HCT116 (cell line): Measurements from ENCODE around the gene PIK3C3. TPM values are rescaled to one million over a fixed set of nuclear protein-coding genes. Genes with fewer than 3 reads are reported as not detected.

Experiments
- ATAC-seq: fragments of 200-7000 bp; cut with Tn5 transposase; 2 replicates; pipeline ENCODE4 v1.9.1; 2020; ENCODE audit warnings: mild to moderate bottlenecking, moderate library complexity
- Bru-seq: library from RNA; stranded (reverse); fragments of 400-500 nt; gene quantifications from one replicate; lab custom pipeline; 2021; lab: Mats Ljungman, UMichigan
- BruChase-seq, 2 experiments: library from RNA; stranded (reverse); fragments of 400-500 nt; gene quantifications; one replicate each; lab custom pipeline; 2021; lab: Mats Ljungman, UMichigan
- BruUV-seq: library from RNA; stranded (reverse); fragments of 400-500 nt; replicated peaks from 2 replicates; lab custom pipeline; 2021; lab: Mats Ljungman, UMichigan
- CTCF ChIA-PET: fragments of 300-600 bp; sonication (Branson Sonifier 250); formaldehyde crosslinking; loops from one replicate; lab custom pipeline; 2021; ENCODE audit warnings: antibody characterized with exemption; lab: Charles Lee
- POLR2A ChIA-PET: fragments of 300-600, 350-600 bp; sonication (Branson Sonifier 250); formaldehyde crosslinking; loops from one replicate; lab custom pipeline; 2021; ENCODE audit warnings: antibody characterized with exemption; lab: Charles Lee
- RAD21 ChIA-PET, 2 experiments: fragments of 300-600 bp; sonication (Branson Sonifier 250); formaldehyde crosslinking; loops; one replicate each; lab custom pipeline; 2023; ENCODE audit warnings: low total read pairs in 2 of 2; ENCODE audit not compliant: uncharacterized antibody in 2 of 2, unreplicated experiment in 2 of 2, low non-redundant PET in 1 of 2; lab: Charles Lee
- DNase-seq: peaks from one replicate; pipeline ENCODE4 v3.0.0-alpha.2; 2010; ENCODE audit warnings: low read depth, low spot score
- H2AFZ ChIP-seq: fragments of 200-600 bp; shearing (Covaris generic), sonication (generic); 2 replicates; pipeline ENCODE4 v1.6.1; 2017; ENCODE audit warnings: low read depth, mixed run types, mixed read lengths, antibody characterized with exemption, low read length; ENCODE audit not compliant: poor library complexity, severe bottlenecking
- H3K27ac ChIP-seq: 2 replicates; pipeline ENCODE4 v1.5.1; 2012; ENCODE audit warnings: low read depth, low read length
- H3K27me3 ChIP-seq: fragments of 200-600 bp; sonication (generic); 2 replicates; pipeline ENCODE4 v1.6.1; 2016; ENCODE audit warnings: mixed run types, low read length, mixed read lengths; ENCODE audit not compliant: insufficient read depth
- H3K36me3 ChIP-seq, 2 experiments: fragments of 200-500 bp in 1 of 2; fragments of 200-600 bp in 1 of 2; sonication (Bioruptor generic) in 1 of 2; sonication (generic) in 1 of 2; 2 replicates each; pipeline versions ENCODE4 v1.5.1 to v1.6.1; 2014 to 2016; ENCODE audit warnings: low read length in 2 of 2, inconsistent platforms in 1 of 2, mixed read lengths in 1 of 2, mixed run types in 1 of 2; ENCODE audit not compliant: insufficient read depth in 2 of 2, control insufficient read depth in 1 of 2
- H3K4me1 ChIP-seq, 2 experiments: fragments of 200-600 bp in 1 of 2; sonication (generic) in 1 of 2; 2 replicates each; pipeline versions ENCODE4 v1.5.1 to v1.6.1; 2012 to 2017; ENCODE audit warnings: low read length in 2 of 2, inconsistent platforms in 1 of 2, mild to moderate bottlenecking in 1 of 2, mixed read lengths in 1 of 2, mixed run types in 1 of 2, moderate library complexity in 1 of 2; ENCODE audit not compliant: insufficient read depth in 2 of 2, control insufficient read depth in 1 of 2
- H3K4me2 ChIP-seq: fragments of 200-600 bp; sonication (generic); 2 replicates; pipeline ENCODE4 v1.6.1; 2017; ENCODE audit warnings: mixed run types, low read length, mixed read lengths
- H3K4me3 ChIP-seq, 2 experiments: fragments of 200-600 bp in 1 of 2; sonication (generic) in 1 of 2; replicated peaks in 1 of 2; 2 replicates each; pipeline ENCODE4 v1.5.1; 2011 to 2016; ENCODE audit warnings: low read length in 2 of 2, control low read depth in 1 of 2, low read depth in 1 of 2, mild to moderate bottlenecking in 1 of 2, mixed read lengths in 1 of 2, mixed run types in 1 of 2
- H3K79me2 ChIP-seq: fragments of 200-600 bp; sonication (generic); 2 replicates; pipeline ENCODE4 v1.6.1; 2017; ENCODE audit warnings: mild to moderate bottlenecking, mixed run types, low read length, moderate library complexity, mixed read lengths; ENCODE audit not compliant: insufficient read depth
- H3K9ac ChIP-seq: fragments of 200-600 bp; sonication (generic); 2 replicates; pipeline ENCODE4 v1.6.1; 2016; ENCODE audit warnings: low read length, mixed read lengths
- H3K9me2 ChIP-seq: fragments of 200-600 bp; sonication (generic), shearing (Covaris generic); 2 replicates; pipeline ENCODE4 v1.6.1; 2017; ENCODE audit warnings: mixed run types, mild to moderate bottlenecking, moderate library complexity; ENCODE audit not compliant: insufficient read depth
- H3K9me3 ChIP-seq, 2 experiments: fragments of 200-500 bp in 1 of 2; fragments of 200-600 bp in 1 of 2; sonication (Bioruptor generic) in 1 of 2; sonication (generic) in 1 of 2; 2 replicates each; pipeline ENCODE4 v1.6.1; 2014 to 2017; ENCODE audit warnings: low read length in 2 of 2, mixed read lengths in 2 of 2, inconsistent platforms in 1 of 2, low read depth in 1 of 2, mild to moderate bottlenecking in 1 of 2, mixed run types in 1 of 2, moderate library complexity in 1 of 2; ENCODE audit not compliant: control insufficient read depth in 1 of 2, insufficient read depth in 1 of 2
- H4K20me1 ChIP-seq: fragments of 200-600 bp; sonication (generic), shearing (Covaris generic); 2 replicates; pipeline ENCODE4 v1.6.1; 2017; ENCODE audit warnings: mixed run types, mild to moderate bottlenecking, moderate library complexity; ENCODE audit not compliant: insufficient read depth
- CEBPB ChIP-seq: IDR thresholded peaks from 2 replicates; pipeline ENCODE4 v1.6.1; 2012; ENCODE audit warnings: low read depth
- CTCF ChIP-seq, 3 experiments: fragments of 200-600 bp in 1 of 3; sonication (generic) in 1 of 3; IDR thresholded peaks in 2 of 3; conservative IDR thresholded peaks in 1 of 3; 2 replicates each; pipeline ENCODE4 v1.5.1; 2012 to 2017; ENCODE audit warnings: low read depth in 2 of 3, low read length in 2 of 3, antibody characterized with exemption in 1 of 3, borderline replicate concordance in 1 of 3, control low read depth in 1 of 3, mild to moderate bottlenecking in 1 of 3, mixed read lengths in 1 of 3, mixed run types in 1 of 3, moderate library complexity in 1 of 3; ENCODE audit not compliant: insufficient read depth in 1 of 3
- EGR1 ChIP-seq: IDR thresholded peaks from 2 replicates; pipeline ENCODE4 v1.6.1; 2012; ENCODE audit warnings: low read depth
- ELF1 ChIP-seq: IDR thresholded peaks from 2 replicates; pipeline ENCODE4 v1.6.1; 2012; ENCODE audit warnings: low read depth, borderline replicate concordance
- EZH2 ChIP-seq: fragments of 200-600 bp; sonication (generic); IDR thresholded peaks from 2 replicates; pipeline ENCODE4 v1.6.1; 2017; ENCODE audit warnings: antibody characterized with exemption, mixed run types
- EZH2phosphoT487 ChIP-seq: fragments of 200-600 bp; IDR thresholded peaks from 2 replicates; pipeline ENCODE4 v1.6.1; 2018; ENCODE audit warnings: antibody characterized with exemption, borderline replicate concordance
- JUND ChIP-seq: IDR thresholded peaks from 2 replicates; pipeline ENCODE4 v1.6.1; 2012
- MAX ChIP-seq: IDR thresholded peaks from 2 replicates; pipeline ENCODE4 v1.6.1; 2012
- POLR2A ChIP-seq: IDR thresholded peaks from 2 replicates; pipeline ENCODE4 v1.7.0; 2011; ENCODE audit warnings: borderline replicate concordance; ENCODE audit not compliant: insufficient read depth, insufficient read length; ENCODE audit errors: extremely low read depth
- POLR2AphosphoS5 ChIP-seq: IDR thresholded peaks from 2 replicates; pipeline ENCODE4 v1.6.1; 2011; ENCODE audit warnings: mild to moderate bottlenecking, low read depth, low read length, moderate library complexity
- RAD21 ChIP-seq: IDR thresholded peaks from 2 replicates; pipeline ENCODE4 v1.6.1; 2012; ENCODE audit warnings: low read depth, mild to moderate bottlenecking
- SIN3A ChIP-seq: IDR thresholded peaks from 2 replicates; pipeline ENCODE4 v1.6.1; 2012; ENCODE audit warnings: low read depth
- SP1 ChIP-seq: IDR thresholded peaks from 2 replicates; pipeline ENCODE4 v1.6.1; 2012; ENCODE audit warnings: low read depth
- SRF ChIP-seq: IDR thresholded peaks from 2 replicates; pipeline ENCODE4 v1.6.1; 2012; ENCODE audit warnings: low read depth
- TCF7L2 ChIP-seq: IDR thresholded peaks from 2 replicates; pipeline ENCODE4 v1.7.0; 2011; ENCODE audit warnings: borderline replicate concordance, inconsistent platforms; ENCODE audit not compliant: insufficient read depth, insufficient read length; ENCODE audit errors: extremely low read depth
- YY1 ChIP-seq: IDR thresholded peaks from 2 replicates; pipeline ENCODE4 v1.6.1; 2011; ENCODE audit warnings: low read length, low read depth, moderate library complexity, mild to moderate bottlenecking; ENCODE audit not compliant: insufficient replicate concordance; ENCODE audit errors: extremely low read depth
- ZFX ChIP-seq: fragments of 450-650 bp; IDR thresholded peaks from 2 replicates; pipeline ENCODE4 v1.6.1; 2017
- ZNF274 ChIP-seq: fragments of 200-500 bp; sonication (Bioruptor generic); IDR thresholded peaks from 2 replicates; pipeline ENCODE4 v1.6.1; 2014; ENCODE audit warnings: mild to moderate bottlenecking, low read depth, low read length, inconsistent platforms
- intact Hi-C: fragments of 100-400 bp; cut with micrococcal nuclease; formaldehyde crosslinking; loops from 2 replicates; pipeline ENCODE4 v1.10.0; 2022
- long read RNA-seq: library from polyadenylated mRNA; unstranded; transcript quantifications from one replicate; pipeline ENCODE4 v2.0.0, GENCODE V29; 2021; ENCODE audit not compliant: unreplicated experiment
- polyA plus RNA-seq: library from polyadenylated mRNA; unstranded; fragments of >200 nt; gene quantifications from 2 replicates; pipeline ENCODE4 v1.2.1, GENCODE V29; 2012; ENCODE audit warnings: missing spikeins
- total RNA-seq: library from RNA; stranded (reverse); gene quantifications from one replicate; pipeline ENCODE4 v1.2.1, GENCODE V29; 2021; ENCODE audit not compliant: unreplicated experiment
- TF ChIP-seq, protein P1 (sequence below): IDR thresholded peaks from 2 replicates; pipeline ENCODE4 v1.6.1; 2012; ENCODE audit warnings: low read depth
- TF ChIP-seq, protein P2 (sequence below): IDR thresholded peaks from 2 replicates; pipeline ENCODE4 v1.6.1; 2012

PIK3C3 gene
- total RNA-seq: 40.4 TPM
- 17.2 and 23.1 TPM in 2 replicates for polyA plus RNA-seq
- Bru-seq, nascent RNA: percentile 83 among the genes with signal in this experiment
- percentile 71 among the genes with signal in this experiment for BruChase-seq, experiment 1, labeled RNA remaining after a 6-hour chase
- percentile 71 among the genes with signal in this experiment for BruChase-seq, experiment 2, labeled RNA remaining after a 2-hour chase
- long read RNA-seq, full-length matches to known transcripts: 27 of 41 reads
- long read RNA-seq, partial matches to known transcripts: 8 of 41 reads
- long read RNA-seq, other reads (novel, unspliced or antisense): 6 of 41 reads

DNA sequence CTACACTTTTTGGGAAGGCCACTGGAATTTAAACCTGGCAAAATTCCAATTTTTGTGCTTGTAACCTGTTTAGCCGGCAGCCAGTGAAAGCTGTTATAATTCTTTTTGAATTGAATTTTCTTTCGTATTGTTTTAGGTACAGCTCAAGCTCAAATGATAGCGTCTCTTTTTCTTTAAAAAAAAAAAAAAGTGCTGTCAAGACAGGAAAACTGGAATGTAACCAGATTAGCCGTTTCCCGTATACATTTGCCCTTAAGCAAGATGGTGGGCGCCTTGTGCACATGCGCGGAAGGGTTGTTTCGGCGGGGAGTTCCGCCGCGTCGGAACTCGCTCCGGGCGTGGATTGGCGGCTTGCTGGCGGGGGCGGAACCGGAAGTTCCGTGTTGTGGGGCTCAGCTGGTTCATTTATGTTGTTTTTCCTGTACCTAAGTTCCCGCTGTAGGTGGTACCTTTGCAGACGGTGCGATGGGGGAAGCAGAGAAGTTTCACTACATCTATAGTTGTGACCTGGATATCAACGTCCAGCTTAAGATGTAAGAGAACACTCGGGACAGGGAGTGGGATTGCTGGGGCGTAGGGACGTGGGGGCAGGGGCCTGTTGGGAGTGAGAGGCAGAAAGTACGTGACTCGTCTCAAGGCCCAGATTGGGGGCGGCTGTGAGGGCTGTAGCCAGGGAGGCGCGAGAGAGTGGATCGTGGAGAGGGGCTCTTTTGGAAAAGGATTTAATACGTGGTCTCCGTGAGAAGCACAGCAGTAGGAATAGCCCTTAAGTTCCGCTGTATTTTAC, at the start of gene PIK3C3:
TSS of gene PIK3C3 (plus strand) at position 408 of the 787 bp plus-strand sequence. CDS start at position 466, 58 bp downstream.
- peak within 1 kb of the TSS; percentile 19 for H3K27ac ChIP-seq
- peak within 1 kb of the TSS; percentile 83 for H3K4me2 ChIP-seq
- H3K4me3 ChIP-seq: peak within 1 kb of the TSS; percentile 89 to 95
- peak within 1 kb of the TSS; percentile 91 for H2AFZ ChIP-seq
- H3K27me3 ChIP-seq: no peaks in the 10 kb centered on the region
- ChIA-PET RAD21 (no interaction called here), CTCF (interaction anchor here (1.0 kb wide), 1 partner anchor 73 kb away, joined by 3 read pairs; no protein-coding TSS in a partner anchor), POLR2A (interaction anchor here (0.5 to 0.7 kb wide), 2 partner anchors 117 to 175 kb away, joined by 3 read pairs; no protein-coding TSS in a partner anchor)
- intact Hi-C loops: no loop called here
- H3K9ac ChIP-seq: peak within 1 kb of the TSS; percentile 78
- peaks cover 6 to 10% of the 10 kb centered on the region in 2 experiments; a peak in 2 of 4 replicates for H3K4me1 ChIP-seq
- no peaks in the 10 kb centered on the region for H3K9me2 ChIP-seq
- DNase-seq (peak; percentile 94), ATAC-seq (peak; percentile 96)
- peaks cover 45% of the 10 kb centered on the region for H3K79me2 ChIP-seq
- H3K9me3 ChIP-seq: no peaks in the 10 kb centered on the region
- no peaks in the 10 kb centered on the region for H4K20me1 ChIP-seq
- H3K36me3 ChIP-seq: peaks cover 0 to 7% of the 10 kb centered on the region in 2 experiments; a peak in 1 of 4 replicates
- no TSS peak for BruUV-seq
- TF ChIP-seq EZH2: no peak
- no peak for TF ChIP-seq CEBPB
- no peak for TF ChIP-seq JUND
- TF ChIP-seq ZNF274: no peak
- peak; percentile 98 for TF ChIP-seq YY1
- TF ChIP-seq POLR2AphosphoS5: peak; percentile 68
- peak; percentile 63 for TF ChIP-seq MAX
- TF ChIP-seq ZFX: peak; percentile 47
- TF ChIP-seq, protein P1, sequence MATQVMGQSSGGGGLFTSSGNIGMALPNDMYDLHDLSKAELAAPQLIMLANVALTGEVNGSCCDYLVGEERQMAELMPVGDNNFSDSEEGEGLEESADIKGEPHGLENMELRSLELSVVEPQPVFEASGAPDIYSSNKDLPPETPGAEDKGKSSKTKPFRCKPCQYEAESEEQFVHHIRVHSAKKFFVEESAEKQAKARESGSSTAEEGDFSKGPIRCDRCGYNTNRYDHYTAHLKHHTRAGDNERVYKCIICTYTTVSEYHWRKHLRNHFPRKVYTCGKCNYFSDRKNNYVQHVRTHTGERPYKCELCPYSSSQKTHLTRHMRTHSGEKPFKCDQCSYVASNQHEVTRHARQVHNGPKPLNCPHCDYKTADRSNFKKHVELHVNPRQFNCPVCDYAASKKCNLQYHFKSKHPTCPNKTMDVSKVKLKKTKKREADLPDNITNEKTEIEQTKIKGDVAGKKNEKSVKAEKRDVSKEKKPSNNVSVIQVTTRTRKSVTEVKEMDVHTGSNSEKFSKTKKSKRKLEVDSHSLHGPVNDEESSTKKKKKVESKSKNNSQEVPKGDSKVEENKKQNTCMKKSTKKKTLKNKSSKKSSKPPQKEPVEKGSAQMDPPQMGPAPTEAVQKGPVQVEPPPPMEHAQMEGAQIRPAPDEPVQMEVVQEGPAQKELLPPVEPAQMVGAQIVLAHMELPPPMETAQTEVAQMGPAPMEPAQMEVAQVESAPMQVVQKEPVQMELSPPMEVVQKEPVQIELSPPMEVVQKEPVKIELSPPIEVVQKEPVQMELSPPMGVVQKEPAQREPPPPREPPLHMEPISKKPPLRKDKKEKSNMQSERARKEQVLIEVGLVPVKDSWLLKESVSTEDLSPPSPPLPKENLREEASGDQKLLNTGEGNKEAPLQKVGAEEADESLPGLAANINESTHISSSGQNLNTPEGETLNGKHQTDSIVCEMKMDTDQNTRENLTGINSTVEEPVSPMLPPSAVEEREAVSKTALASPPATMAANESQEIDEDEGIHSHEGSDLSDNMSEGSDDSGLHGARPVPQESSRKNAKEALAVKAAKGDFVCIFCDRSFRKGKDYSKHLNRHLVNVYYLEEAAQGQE: no peak
- TF ChIP-seq RAD21: no peak
- peak; percentile 61 for TF ChIP-seq SIN3A
- no peak for TF ChIP-seq EZH2phosphoT487
- peak; percentile 72 for TF ChIP-seq ELF1
- TF ChIP-seq EGR1: peak; percentile 76
- no peak for TF ChIP-seq SRF
- TF ChIP-seq, protein P2, sequence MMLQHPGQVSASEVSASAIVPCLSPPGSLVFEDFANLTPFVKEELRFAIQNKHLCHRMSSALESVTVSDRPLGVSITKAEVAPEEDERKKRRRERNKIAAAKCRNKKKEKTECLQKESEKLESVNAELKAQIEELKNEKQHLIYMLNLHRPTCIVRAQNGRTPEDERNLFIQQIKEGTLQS: no peak
- no peak for TF ChIP-seq TCF7L2
- peak; percentile 75 for TF ChIP-seq SP1
- TF ChIP-seq POLR2A: no peak
- TF ChIP-seq CTCF (IDR thresholded peaks at IDR 0.05 in 2 of 3, conservative IDR thresholded peaks at IDR 0.05 in 1 of 3; ENCODE audit: borderline replicate concordance in 1 of 3, insufficient read depth in 1 of 3, low read depth in 2 of 3, low read length in 2 of 3): no peak
